ENCODE results near the gene PDCD2L.
"Not testable (repeated sequence)": the region's sequence is repeated elsewhere in the genome, so short reads cannot be mapped to it uniquely, and the experiment has no call there.

Gene PDCD2L

GRCh38 chr19:34364462-34364829, 39.8 kb upstream of the PDCD2L start:
- H3K9me3 ChIP-seq (ENCODE audit: control insufficient read depth, low read length), result no peaks in the 10 kb centered on the region
- H3K4me3 ChIP-seq (ENCODE audit: insufficient read depth, low read depth, low read length), result peak overlapping the region; percentile 89
- no peak overlapping the region for H3K27ac ChIP-seq (ENCODE audit: insufficient read depth, low read depth, low read length, poor library complexity, severe bottlenecking)
- WGBS, 2 experiments, result 84 to 87% methylated on average over 11 of the region's 11 CpGs
- H3K27me3 ChIP-seq (ENCODE audit: control insufficient read depth, insufficient read depth, low read length, poor library complexity, severe bottlenecking), result peaks cover 4% of the 10 kb centered on the region
- peaks cover 13% of the 10 kb centered on the region for H3K36me3 ChIP-seq (ENCODE audit: control insufficient read depth, insufficient read depth, low read length)
- peaks cover 10% of the 10 kb centered on the region for H3K4me1 ChIP-seq (ENCODE audit: control insufficient read depth, insufficient read depth, low read length)

DNA sequence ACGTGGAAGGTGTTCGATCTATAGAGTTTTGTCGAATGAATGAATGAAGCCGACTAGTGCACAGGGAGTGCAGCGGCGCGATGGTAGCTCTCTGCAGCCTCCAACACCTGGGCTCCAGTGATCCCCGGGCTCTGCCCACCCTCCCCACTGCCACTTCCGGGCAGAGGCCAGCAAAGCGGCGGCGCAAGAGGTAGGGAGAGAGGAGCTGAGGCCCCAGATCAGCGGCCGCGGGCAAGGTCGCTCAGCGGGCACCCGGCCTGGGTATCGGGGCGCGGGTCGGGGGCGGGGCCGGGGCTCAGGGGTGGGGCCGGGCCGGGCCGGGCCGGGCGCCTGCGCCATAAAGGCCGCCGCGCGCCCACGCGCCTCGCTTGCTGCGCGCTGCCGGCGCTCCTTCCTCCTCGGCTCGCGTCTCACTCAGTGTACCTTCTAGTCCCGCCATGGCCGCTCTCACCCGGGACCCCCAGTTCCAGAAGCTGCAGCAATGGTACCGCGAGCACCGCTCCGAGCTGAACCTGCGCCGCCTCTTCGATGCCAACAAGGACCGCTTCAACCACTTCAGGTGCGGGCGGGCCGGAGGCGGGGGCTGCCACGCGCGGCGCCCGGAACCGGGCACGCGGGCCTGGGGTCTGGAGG, 39.3 kb upstream of the PDCD2L start, which contains the start of gene GPI:
TSS of gene GPI (plus strand) at position 367 of the 633 bp plus-strand sequence. CDS start at position 438, 71 bp downstream.
- no peak within 1 kb of the TSS for H3K27ac ChIP-seq (ENCODE audit: insufficient read depth, low read depth, low read length, poor library complexity, severe bottlenecking)

DNA sequence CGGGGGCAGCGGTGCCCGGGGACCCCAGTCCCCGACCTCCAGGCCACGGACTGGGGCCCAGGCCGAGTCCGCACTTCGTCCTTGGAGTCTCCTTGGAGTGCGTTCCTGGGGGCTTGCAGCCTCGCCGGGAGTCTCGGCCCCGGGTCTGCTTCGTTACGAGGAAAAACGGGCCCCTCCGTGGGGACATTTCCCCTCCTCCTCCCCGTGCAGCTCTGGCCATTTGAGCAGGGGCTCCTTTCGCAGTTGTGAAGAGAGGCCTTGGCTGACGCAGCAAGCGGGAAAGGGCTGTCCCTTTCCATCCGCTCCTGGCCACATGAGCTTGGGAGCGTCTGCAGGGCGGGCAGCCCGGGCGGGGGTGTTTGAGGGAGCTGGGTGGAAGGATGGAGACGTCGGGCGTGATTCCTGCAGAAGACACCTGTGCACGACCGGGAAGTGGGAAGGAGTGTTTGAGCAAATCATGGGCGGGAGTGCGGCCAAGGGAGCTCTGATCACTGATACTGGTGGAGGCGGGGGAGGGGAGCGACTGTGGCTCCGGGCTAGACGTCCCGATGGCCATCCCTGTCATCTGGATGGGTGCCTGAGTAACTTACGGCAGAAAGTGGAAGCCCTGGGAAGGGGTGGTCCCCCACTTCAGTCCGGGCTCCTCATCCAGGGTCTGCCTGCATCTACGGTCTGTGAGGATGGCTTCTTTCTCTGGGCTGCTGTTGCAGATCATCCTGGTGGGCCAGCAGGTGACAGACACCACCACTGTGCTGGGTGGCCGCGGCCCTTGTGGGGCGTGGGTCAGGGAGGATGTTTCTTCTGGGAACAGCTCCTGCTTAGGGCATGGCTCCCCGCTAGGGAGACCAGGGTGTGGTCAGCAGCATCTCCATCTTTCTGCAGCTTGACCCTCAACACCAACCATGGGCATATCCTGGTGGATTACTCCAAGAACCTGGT, 38.5 kb upstream of the PDCD2L start:
- peaks cover 13% of the 10 kb centered on the region for H3K36me3 ChIP-seq (ENCODE audit: control insufficient read depth, insufficient read depth, low read length)
- no peak overlapping the region for H3K27ac ChIP-seq (ENCODE audit: insufficient read depth, low read depth, low read length, poor library complexity, severe bottlenecking)
- peak overlapping the region; percentile 89 for H3K4me3 ChIP-seq (ENCODE audit: insufficient read depth, low read depth, low read length)
- H3K4me1 ChIP-seq (ENCODE audit: control insufficient read depth, insufficient read depth, low read length), result peaks cover 10% of the 10 kb centered on the region
- H3K9me3 ChIP-seq (ENCODE audit: control insufficient read depth, low read length), result no peaks in the 10 kb centered on the region
- 10 to 12% methylated on average over 45 of the region's 45 CpGs for WGBS, 2 experiments
- H3K27me3 ChIP-seq (ENCODE audit: control insufficient read depth, insufficient read depth, low read length, poor library complexity, severe bottlenecking), result peaks cover 4% of the 10 kb centered on the region

More for the DNA sequence above, 39.3 kb upstream of the PDCD2L start, which contains the start of gene GPI:
- Histone ChIP-seq H3K27me3 (ENCODE audit: control insufficient read depth, insufficient read depth, low read length, poor library complexity, severe bottlenecking) (peaks cover 4% of the 10 kb centered on the region), H3K9me3 (ENCODE audit: control insufficient read depth, low read length) (no peaks in the 10 kb centered on the region), H3K4me3 (ENCODE audit: insufficient read depth, low read depth, low read length) (peak within 1 kb of the TSS; percentile 89), H3K4me1 (ENCODE audit: control insufficient read depth, insufficient read depth, low read length) (peaks cover 10% of the 10 kb centered on the region), H3K36me3 (ENCODE audit: control insufficient read depth, insufficient read depth, low read length) (peaks cover 13% of the 10 kb centered on the region)
- WGBS, 2 experiments, result 2 to 3% methylated on average over 67 of the region's 67 CpGs

- Histone ChIP-seq H3K36me3 (ENCODE audit: control insufficient read depth, insufficient read depth, low read length) (peaks cover 13% of the 10 kb centered on the region), H3K27me3 (ENCODE audit: control insufficient read depth, insufficient read depth, low read length, poor library complexity, severe bottlenecking) (peaks cover 4% of the 10 kb centered on the region), H3K9me3 (ENCODE audit: control insufficient read depth, low read length) (no peaks in the 10 kb centered on the region), H3K4me3 (ENCODE audit: insufficient read depth, low read depth, low read length) (no peak overlapping the region), H3K27ac (ENCODE audit: insufficient read depth, low read depth, low read length, poor library complexity, severe bottlenecking) (no peak overlapping the region), H3K4me1 (ENCODE audit: control insufficient read depth, insufficient read depth, low read length) (peaks cover 10% of the 10 kb centered on the region)
- 96 to 97% methylated on average over 10 of the region's 10 CpGs for WGBS, 2 experiments
These were observed 37.2 kb upstream of the PDCD2L start for GRCh38 chr19:34366738-34367623.

- WGBS, 2 experiments, result 94% methylated on average over 8 of the region's 8 CpGs
- Histone ChIP-seq H3K27me3 (ENCODE audit: control insufficient read depth, insufficient read depth, low read length, poor library complexity, severe bottlenecking) (peaks cover 4% of the 10 kb centered on the region), H3K27ac (ENCODE audit: insufficient read depth, low read depth, low read length, poor library complexity, severe bottlenecking) (no peak overlapping the region), H3K9me3 (ENCODE audit: control insufficient read depth, low read length) (no peaks in the 10 kb centered on the region), H3K36me3 (ENCODE audit: control insufficient read depth, insufficient read depth, low read length) (peaks cover 13% of the 10 kb centered on the region), H3K4me3 (ENCODE audit: insufficient read depth, low read depth, low read length) (no peak overlapping the region), H3K4me1 (ENCODE audit: control insufficient read depth, insufficient read depth, low read length) (peaks cover 10% of the 10 kb centered on the region)
These were observed 36.6 kb upstream of the PDCD2L start for GRCh38 chr19:34367624-34367957.

DNA sequence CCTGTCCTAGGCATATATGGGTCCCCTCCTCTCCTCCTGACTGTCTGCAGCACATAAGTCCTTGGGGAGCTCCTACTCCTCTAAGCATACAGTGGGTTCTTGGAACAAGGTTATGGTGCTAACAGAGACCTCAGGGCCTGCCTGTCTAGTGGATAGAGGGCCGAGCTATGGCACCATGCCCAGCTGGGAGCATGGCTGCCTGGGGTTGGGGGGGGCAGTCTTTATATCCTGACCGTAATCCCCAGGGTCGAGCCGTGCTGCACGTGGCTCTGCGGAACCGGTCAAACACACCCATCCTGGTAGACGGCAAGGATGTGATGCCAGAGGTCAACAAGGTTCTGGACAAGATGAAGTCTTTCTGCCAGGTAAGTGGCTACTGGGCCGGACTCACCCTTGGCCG, 35.9 kb upstream of the PDCD2L start:
- Histone ChIP-seq H3K4me3 (ENCODE audit: insufficient read depth, low read depth, low read length) (no peak overlapping the region), H3K27me3 (ENCODE audit: control insufficient read depth, insufficient read depth, low read length, poor library complexity, severe bottlenecking) (peaks cover 4% of the 10 kb centered on the region), H3K9me3 (ENCODE audit: control insufficient read depth, low read length) (no peaks in the 10 kb centered on the region), H3K27ac (ENCODE audit: insufficient read depth, low read depth, low read length, poor library complexity, severe bottlenecking) (no peak overlapping the region), H3K36me3 (ENCODE audit: control insufficient read depth, insufficient read depth, low read length) (peaks cover 13% of the 10 kb centered on the region), H3K4me1 (ENCODE audit: control insufficient read depth, insufficient read depth, low read length) (peaks cover 10% of the 10 kb centered on the region)
- 96 to 97% methylated on average over 10 of the region's 10 CpGs for WGBS, 2 experiments

DNA sequence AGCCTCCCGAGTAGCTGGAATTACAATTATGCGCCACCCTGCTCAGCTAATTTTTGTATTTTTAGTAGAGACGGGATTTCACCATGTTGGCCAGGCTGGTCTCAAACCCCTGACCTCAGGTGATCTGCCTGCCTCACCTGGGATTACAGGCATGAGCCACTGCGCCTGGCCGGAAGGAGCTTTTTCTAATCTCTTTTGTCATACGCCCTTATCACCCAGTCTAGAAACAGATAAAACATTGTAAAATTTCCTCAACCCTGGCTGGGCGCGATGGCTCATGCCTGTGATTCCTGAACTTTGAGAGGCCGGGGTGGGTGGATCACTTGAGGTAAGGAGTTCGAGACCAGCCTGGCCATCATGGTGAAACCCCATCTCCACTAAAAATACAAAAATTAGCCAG, 35.0 kb upstream of the PDCD2L start:
- peaks cover 13% of the 10 kb centered on the region for H3K36me3 ChIP-seq (ENCODE audit: control insufficient read depth, insufficient read depth, low read length)
- H3K4me3 ChIP-seq (ENCODE audit: insufficient read depth, low read depth, low read length); H3K27ac ChIP-seq (ENCODE audit: insufficient read depth, low read depth, low read length, poor library complexity, severe bottlenecking); H3K27me3 ChIP-seq (ENCODE audit: control insufficient read depth, insufficient read depth, low read length, poor library complexity, severe bottlenecking); H3K4me1 ChIP-seq (ENCODE audit: control insufficient read depth, insufficient read depth, low read length); H3K9me3 ChIP-seq (ENCODE audit: control insufficient read depth, low read length): not testable (repeated sequence)
- 93 to 94% methylated on average over 10 of the region's 10 CpGs for WGBS, 2 experiments

GRCh38 chr19:34370117-34370516, 34.1 kb upstream of the PDCD2L start:
- whole genome bisulfite sequencing, 2 experiments, result 96 to 97% methylated on average over 8 of the region's 8 CpGs

GRCh38 chr19:34370983-34371382, 33.2 kb upstream of the PDCD2L start:
- Histone ChIP-seq H3K27ac (ENCODE audit: insufficient read depth, low read depth, low read length, poor library complexity, severe bottlenecking) (no peak overlapping the region), H3K27me3 (ENCODE audit: control insufficient read depth, insufficient read depth, low read length, poor library complexity, severe bottlenecking) (no peaks in the 10 kb centered on the region), H3K4me3 (ENCODE audit: insufficient read depth, low read depth, low read length) (no peak overlapping the region), H3K4me1 (ENCODE audit: control insufficient read depth, insufficient read depth, low read length) (peaks cover 7% of the 10 kb centered on the region), H3K36me3 (ENCODE audit: control insufficient read depth, insufficient read depth, low read length) (peaks cover 19% of the 10 kb centered on the region), H3K9me3 (ENCODE audit: control insufficient read depth, low read length) (no peaks in the 10 kb centered on the region)
- WGBS, 2 experiments, result 95 to 96% methylated on average over 4 of the region's 4 CpGs

More at GRCh38 chr19:34370117-34370516, 34.1 kb upstream of the PDCD2L start:
- no peak overlapping the region for H3K27ac ChIP-seq (ENCODE audit: insufficient read depth, low read depth, low read length, poor library complexity, severe bottlenecking)
- H3K4me3 ChIP-seq (ENCODE audit: insufficient read depth, low read depth, low read length), result no peak overlapping the region
- no peaks in the 10 kb centered on the region for H3K9me3 ChIP-seq (ENCODE audit: control insufficient read depth, low read length)
- H3K4me1 ChIP-seq (ENCODE audit: control insufficient read depth, insufficient read depth, low read length), result peaks cover 10% of the 10 kb centered on the region
- peaks cover 13% of the 10 kb centered on the region for H3K36me3 ChIP-seq (ENCODE audit: control insufficient read depth, insufficient read depth, low read length)
- H3K27me3 ChIP-seq (ENCODE audit: control insufficient read depth, insufficient read depth, low read length, poor library complexity, severe bottlenecking), result no peaks in the 10 kb centered on the region

Measured in ectodermal cell (in vitro differentiated cells).